Skeletal muscle satellite cell (primary cell): ENCODE data around the gene UQCRC1. TPM values are rescaled to one million over a fixed set of nuclear protein-coding genes. Genes with fewer than 3 reads are reported as not detected.

Experiments used
- H3K27me3 ChIP-seq: 2 replicates; pipeline ENCODE4 v1.7.0; 2013; ENCODE audit warnings: low read length; ENCODE audit not compliant: control insufficient read depth, insufficient read depth
- H3K36me3 ChIP-seq: 2 replicates; pipeline ENCODE4 v1.7.0; 2013; ENCODE audit warnings: mild to moderate bottlenecking, control low read depth, low read length; ENCODE audit not compliant: insufficient read depth
- H3K4me1 ChIP-seq: 2 replicates; pipeline ENCODE4 v1.7.0; 2013; ENCODE audit warnings: low read length; ENCODE audit not compliant: control insufficient read depth, insufficient read depth
- H3K4me2 ChIP-seq: 2 replicates; pipeline ENCODE4 v1.7.0; 2013; ENCODE audit warnings: mild to moderate bottlenecking, low read length
- H3K4me3 ChIP-seq: 2 replicates; pipeline ENCODE4 v1.7.0; 2013; ENCODE audit warnings: low read length
- H3K9ac ChIP-seq: 2 replicates; pipeline ENCODE4 v1.7.0; 2013; ENCODE audit warnings: mild to moderate bottlenecking, low read depth, low read length, moderate library complexity
- H3K9me3 ChIP-seq: replicated peaks from 2 replicates; pipeline ENCODE4 v1.7.0; 2013; ENCODE audit warnings: mild to moderate bottlenecking, control low read depth, low read length
- total RNA-seq: library from RNA; depleted of rRNA; stranded (reverse); fragments of >200 nt; gene quantifications from 2 replicates; pipeline ENCODE4 v1.2.3, GENCODE V29; 2012; rRNA removed

The UQCRC1 gene
- 344 and 383 TPM in 2 replicates for total RNA-seq

GRCh38 chr3:48609088-48610005, at the start of gene UQCRC1:
TSS of gene UQCRC1 (minus strand) at chr3:48609646. CDS start at chr3:48609620, 26 bp downstream.
- Histone ChIP-seq H3K27me3 (no peaks in the 10 kb centered on the region), H3K9ac (peak within 1 kb of the TSS; percentile 98), H3K4me3 (peak within 1 kb of the TSS; percentile 100), H3K4me1 (peaks cover 22% of the 10 kb centered on the region), H3K36me3 (peaks cover 31% of the 10 kb centered on the region), H3K9me3 (no peaks in the 10 kb centered on the region), H3K4me2 (peak within 1 kb of the TSS; percentile 96)

GRCh38 chr3:48656841-48657281, 47.4 kb upstream of the UQCRC1 start:
- H3K9ac ChIP-seq = no peak overlapping the region
- H3K36me3 ChIP-seq = no peaks in the 10 kb centered on the region
- peaks cover 14% of the 10 kb centered on the region for H3K4me1 ChIP-seq
- H3K4me3 ChIP-seq = peak overlapping the region; percentile 72
- no peaks in the 10 kb centered on the region for H3K9me3 ChIP-seq
- H3K27me3 ChIP-seq = no peaks in the 10 kb centered on the region
- H3K4me2 ChIP-seq = peak overlapping the region; percentile 87

- Histone ChIP-seq H3K4me3 (peak overlapping the region; percentile 72), H3K4me2 (peak overlapping the region; percentile 87), H3K36me3 (no peaks in the 10 kb centered on the region), H3K9me3 (no peaks in the 10 kb centered on the region), H3K9ac (no peak overlapping the region), H3K27me3 (no peaks in the 10 kb centered on the region), H3K4me1 (peaks cover 9% of the 10 kb centered on the region)
These were observed 46.8 kb upstream of the UQCRC1 start for GRCh38 chr3:48656061-48656840.

GRCh38 chr3:48655606-48656005, 46.2 kb upstream of the UQCRC1 start:
- H3K4me3 ChIP-seq = peak overlapping the region; percentile 72
- H3K36me3 ChIP-seq = no peaks in the 10 kb centered on the region
- H3K4me2 ChIP-seq = peak overlapping the region; percentile 87
- H3K9me3 ChIP-seq = no peaks in the 10 kb centered on the region
- no peak overlapping the region for H3K9ac ChIP-seq
- no peaks in the 10 kb centered on the region for H3K27me3 ChIP-seq
- H3K4me1 ChIP-seq = peaks cover 7% of the 10 kb centered on the region

GRCh38 chr3:48655063-48655462, 45.6 kb upstream of the UQCRC1 start:
- Histone ChIP-seq H3K4me1 (peaks cover 7% of the 10 kb centered on the region), H3K36me3 (no peaks in the 10 kb centered on the region), H3K9me3 (no peaks in the 10 kb centered on the region), H3K4me2 (no peak overlapping the region), H3K4me3 (no peak overlapping the region), H3K9ac (no peak overlapping the region), H3K27me3 (no peaks in the 10 kb centered on the region)

GRCh38 chr3:48652923-48653715, 43.7 kb upstream of the UQCRC1 start:
- Histone ChIP-seq H3K4me2 (no peak overlapping the region), H3K36me3 (no peaks in the 10 kb centered on the region), H3K4me1 (peaks cover 7% of the 10 kb centered on the region), H3K4me3 (no peak overlapping the region), H3K27me3 (no peaks in the 10 kb centered on the region), H3K9me3 (no peaks in the 10 kb centered on the region), H3K9ac (no peak overlapping the region)

- H3K9ac ChIP-seq = no peak overlapping the region
- no peaks in the 10 kb centered on the region for H3K27me3 ChIP-seq
- H3K36me3 ChIP-seq = no peaks in the 10 kb centered on the region
- H3K4me3 ChIP-seq = no peak overlapping the region
- peaks cover 7% of the 10 kb centered on the region for H3K4me1 ChIP-seq
- no peak overlapping the region for H3K4me2 ChIP-seq
- no peaks in the 10 kb centered on the region for H3K9me3 ChIP-seq
These were observed 42.3 kb upstream of the UQCRC1 start for GRCh38 chr3:48651771-48652170.

- no peaks in the 10 kb centered on the region for H3K27me3 ChIP-seq
- H3K9ac ChIP-seq = no peak overlapping the region
- no peaks in the 10 kb centered on the region for H3K36me3 ChIP-seq
- H3K4me1 ChIP-seq = no peaks in the 10 kb centered on the region
- no peak overlapping the region for H3K4me2 ChIP-seq
- H3K4me3 ChIP-seq = no peak overlapping the region
- H3K9me3 ChIP-seq = no peaks in the 10 kb centered on the region
These were observed 41.3 kb upstream of the UQCRC1 start for GRCh38 chr3:48650723-48651122.

- Histone ChIP-seq H3K9ac (no peak overlapping the region), H3K36me3 (no peaks in the 10 kb centered on the region), H3K27me3 (no peaks in the 10 kb centered on the region)
These were observed 38.9 kb upstream of the UQCRC1 start for GRCh38 chr3:48648188-48648850.

GRCh38 chr3:48647714-48648113, 38.3 kb upstream of the UQCRC1 start:
- no peaks in the 10 kb centered on the region for H3K9me3 ChIP-seq
- H3K4me2 ChIP-seq = no peak overlapping the region
- no peaks in the 10 kb centered on the region for H3K27me3 ChIP-seq
- H3K4me1 ChIP-seq = no peaks in the 10 kb centered on the region
- H3K4me3 ChIP-seq = no peak overlapping the region
- no peak overlapping the region for H3K9ac ChIP-seq
- no peaks in the 10 kb centered on the region for H3K36me3 ChIP-seq

More at GRCh38 chr3:48648188-48648850, 38.9 kb upstream of the UQCRC1 start:
- Histone ChIP-seq H3K4me3 (no peak overlapping the region), H3K4me1 (no peaks in the 10 kb centered on the region), H3K9me3 (no peaks in the 10 kb centered on the region), H3K4me2 (no peak overlapping the region)
